GM19395 (cell line): Measurements from ENCODE around the gene SELL.
A peak's percentile ranks its signal among the peaks of the same experiment; 100 is the strongest.
"Not testable (repeated sequence)": the region's sequence is repeated elsewhere in the genome, so short reads cannot be mapped to it uniquely, and the experiment has no call there.

Experiments used
- ATAC-seq: cut with Tn5 transposase; IDR thresholded peaks from one replicate; pipeline ENCODE4 v1.9.1; 2021; ENCODE audit warnings: mild to moderate bottlenecking, moderate library complexity; ENCODE audit not compliant: unreplicated experiment

The SELL gene

DNA sequence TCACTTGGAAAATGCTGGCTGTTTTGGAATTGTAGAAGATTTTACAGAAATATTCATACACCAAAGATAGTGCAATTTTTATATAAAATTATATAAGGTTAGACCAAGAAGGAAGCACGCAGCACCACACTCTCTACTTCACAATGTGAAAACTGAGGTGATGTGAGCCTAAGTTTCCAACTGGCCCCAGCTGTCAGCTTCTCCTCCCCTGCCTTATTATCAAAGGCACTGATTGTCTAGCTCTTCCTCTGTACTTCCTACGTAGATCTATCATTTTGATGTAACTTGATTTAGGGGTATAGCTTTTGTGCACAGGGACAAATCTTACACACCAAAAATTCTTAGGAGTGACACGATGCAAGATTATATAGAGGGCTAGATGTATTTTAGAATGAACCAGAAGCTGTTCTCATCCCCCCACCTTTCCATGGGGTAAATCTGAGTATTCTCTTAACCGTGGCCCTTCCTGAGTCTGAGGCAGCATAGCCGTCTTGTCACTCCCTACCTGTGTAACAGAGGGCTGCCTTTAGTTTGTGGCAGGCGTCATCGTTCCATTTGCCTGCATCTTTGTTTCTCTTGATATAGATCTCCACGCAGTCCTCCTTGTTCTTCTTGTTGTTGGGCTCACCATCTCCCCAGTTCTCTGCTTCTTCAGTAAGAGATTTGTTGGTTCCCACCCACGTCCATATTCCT, 3.4 kb downstream of the SELL start:
- ATAC-seq = no peak

DNA sequence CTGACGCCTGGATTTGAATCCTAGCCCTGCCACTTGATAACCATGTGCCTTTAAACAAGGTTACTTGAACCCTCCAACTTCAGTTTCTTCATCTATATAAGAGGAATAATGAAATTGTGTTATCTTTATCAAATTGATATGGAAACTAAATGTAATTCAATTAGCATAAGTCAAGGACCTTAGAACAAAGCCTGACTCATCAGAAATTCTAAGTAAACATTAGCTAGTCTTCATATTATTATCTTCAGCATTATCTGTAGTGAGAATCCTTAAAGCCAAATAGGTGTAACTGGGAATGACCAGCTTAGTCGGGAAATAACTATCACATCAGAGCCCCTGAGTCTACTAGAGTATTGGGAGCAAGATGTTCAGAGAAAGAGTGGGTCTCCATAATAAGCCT, 6.6 kb downstream of the SELL start:
- ATAC-seq = no peak

GRCh38 chr1:169701261-169702005, 10.0 kb downstream of the SELL start:
- ATAC-seq = no peak

- no peak for ATAC-seq
Observed at GRCh38 chr1:169699707-169700106, 11.7 kb downstream of the SELL start.

DNA sequence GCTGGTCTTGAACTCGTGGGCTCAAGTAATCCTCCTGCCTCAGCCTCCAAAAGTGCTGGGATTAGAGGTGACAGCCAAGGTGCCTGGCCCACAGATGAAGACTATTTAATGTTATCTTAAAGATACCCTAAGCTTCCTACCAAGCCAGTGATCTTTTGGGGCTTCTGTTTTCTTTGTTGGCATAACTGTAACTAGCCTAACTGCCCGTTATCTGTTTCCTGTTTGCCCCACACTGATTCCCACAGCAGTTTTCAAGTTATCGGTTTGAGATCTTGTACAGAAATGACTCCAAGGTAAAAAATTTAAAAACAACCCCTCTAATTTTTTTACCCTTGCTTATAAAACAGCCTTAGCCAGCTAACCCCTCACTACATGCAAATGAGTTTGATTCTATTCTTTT, 12.4 kb downstream of the SELL start:
- no peak for ATAC-seq

- peak; percentile 39 for ATAC-seq
Observed at GRCh38 chr1:169697755-169698154, 13.7 kb downstream of the SELL start.

GRCh38 chr1:169696273-169697100, 14.9 kb downstream of the SELL start:
- ATAC-seq = peak; percentile 50

GRCh38 chr1:169694304-169695075, 16.9 kb downstream of the SELL start:
- ATAC-seq = peak; percentile 42

GRCh38 chr1:169692756-169693460, 18.5 kb downstream of the SELL start:
- ATAC-seq = no peak

DNA sequence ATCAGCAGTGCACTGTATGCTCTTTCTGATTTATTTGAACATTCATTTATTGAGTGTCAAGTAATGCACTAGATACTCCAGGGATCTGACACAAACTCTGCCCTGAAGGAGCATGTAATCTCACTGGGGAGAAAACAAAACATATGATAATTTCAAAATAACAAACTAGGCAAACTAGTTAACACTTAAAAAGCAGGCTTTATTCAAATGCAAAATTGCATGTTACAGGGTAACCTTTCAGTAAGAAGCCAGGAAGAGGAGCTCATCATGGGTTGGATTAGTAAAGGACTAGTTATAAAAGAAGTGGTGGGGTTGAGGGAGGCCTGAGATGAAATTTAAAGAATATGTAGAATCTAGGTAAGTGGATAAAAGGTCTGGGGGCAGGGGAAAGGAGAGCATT, 20.9 kb downstream of the SELL start:
- ATAC-seq = no peak

DNA sequence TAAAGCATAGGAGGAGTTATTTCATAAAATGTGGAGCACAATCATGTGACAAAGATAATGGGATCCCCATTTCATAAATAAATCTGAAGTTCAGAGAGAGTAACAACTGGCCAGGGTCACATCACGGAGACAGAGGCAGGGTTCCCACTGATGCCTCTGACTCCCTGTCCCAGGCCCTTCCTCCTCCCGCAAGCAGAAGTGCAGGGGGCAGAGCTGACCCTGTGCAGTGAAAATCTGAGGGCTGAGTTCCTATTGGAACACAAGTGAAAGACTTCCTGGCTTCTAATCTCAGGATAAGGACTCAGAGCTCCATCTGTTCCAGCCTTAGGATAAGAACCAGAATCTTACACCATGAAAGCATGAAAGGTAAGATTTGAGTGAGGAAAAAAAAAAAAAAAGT, 22.0 kb downstream of the SELL start:
- peak; percentile 20 for ATAC-seq

GRCh38 chr1:169688377-169688776, 23.0 kb downstream of the SELL start:
- ATAC-seq = not testable (repeated sequence)

DNA sequence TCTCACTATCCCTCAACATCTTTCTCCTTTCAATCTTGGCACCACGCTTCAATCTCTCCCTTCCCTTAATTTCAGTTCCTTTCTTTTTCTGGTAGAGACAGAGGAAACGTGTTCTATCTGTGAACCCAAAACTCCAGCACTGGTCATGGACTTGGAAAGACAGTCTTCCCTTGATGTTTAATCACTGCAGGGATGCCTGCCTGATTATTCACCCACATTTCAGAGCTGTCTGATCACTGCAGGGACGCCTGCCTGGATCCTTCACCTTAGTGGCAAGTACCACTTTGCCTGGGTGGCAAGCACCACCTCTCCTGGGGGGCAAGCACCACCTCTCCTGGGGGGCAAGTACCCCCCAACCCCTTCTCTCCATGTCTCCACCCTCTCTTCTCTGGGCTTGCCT, 27.8 kb downstream of the SELL start:
- no peak for ATAC-seq

- ATAC-seq = not testable (repeated sequence)
Observed at GRCh38 chr1:169683168-169683567, 28.3 kb downstream of the SELL start.

- ATAC-seq = no peak
Observed at GRCh38 chr1:169682071-169682470, 29.3 kb downstream of the SELL start.

DNA sequence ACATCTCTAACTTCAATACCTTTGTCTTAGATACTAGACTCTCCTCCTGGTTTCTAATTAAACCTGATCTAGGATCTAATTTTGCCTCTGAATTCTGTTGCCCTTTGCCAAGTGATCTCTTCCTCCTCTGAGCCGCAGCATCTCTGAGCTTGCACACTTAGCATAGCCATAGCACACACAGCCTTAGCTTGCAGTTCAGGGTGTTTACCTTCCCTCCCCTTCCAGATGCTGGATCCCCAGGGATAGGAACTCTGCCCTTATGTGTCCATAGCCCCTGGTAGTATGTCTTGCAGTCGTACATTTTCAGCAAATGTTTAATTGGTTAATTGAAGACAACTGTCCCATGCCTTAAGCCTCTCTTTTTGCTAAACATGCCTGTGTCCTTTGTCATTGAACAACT, 30.3 kb downstream of the SELL start:
- ATAC-seq = peak; percentile 29

DNA sequence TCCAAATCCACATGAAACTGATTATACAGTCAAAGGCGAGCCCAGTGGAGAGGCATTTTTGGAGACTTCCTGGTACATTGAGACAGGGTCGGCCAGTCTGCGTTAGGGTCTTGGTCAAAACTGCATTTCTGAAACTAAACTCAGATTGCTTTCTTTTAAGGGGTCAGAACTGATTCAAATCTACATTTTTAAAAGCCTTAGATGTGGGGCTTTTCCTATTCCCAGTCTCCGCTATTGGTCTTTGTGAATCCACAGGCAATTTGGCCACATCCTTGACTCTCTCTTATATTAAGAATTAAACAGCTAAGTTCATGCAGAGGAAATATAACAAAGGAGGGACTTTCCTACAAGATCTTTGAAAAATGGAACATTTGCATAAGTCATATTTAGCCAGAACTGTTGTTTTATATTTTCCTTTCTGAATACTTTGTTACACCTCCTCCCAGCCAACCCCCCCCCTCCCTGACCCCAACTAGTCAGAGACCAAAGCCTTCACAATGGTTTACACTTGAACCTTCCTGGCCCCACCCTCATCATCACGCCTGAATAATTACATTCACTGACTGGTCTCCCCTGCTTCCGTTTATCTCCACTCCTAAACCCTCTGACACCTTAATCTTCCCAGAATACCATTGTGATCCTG, 30.9 kb downstream of the SELL start:
- ATAC-seq = peak; percentile 74

DNA sequence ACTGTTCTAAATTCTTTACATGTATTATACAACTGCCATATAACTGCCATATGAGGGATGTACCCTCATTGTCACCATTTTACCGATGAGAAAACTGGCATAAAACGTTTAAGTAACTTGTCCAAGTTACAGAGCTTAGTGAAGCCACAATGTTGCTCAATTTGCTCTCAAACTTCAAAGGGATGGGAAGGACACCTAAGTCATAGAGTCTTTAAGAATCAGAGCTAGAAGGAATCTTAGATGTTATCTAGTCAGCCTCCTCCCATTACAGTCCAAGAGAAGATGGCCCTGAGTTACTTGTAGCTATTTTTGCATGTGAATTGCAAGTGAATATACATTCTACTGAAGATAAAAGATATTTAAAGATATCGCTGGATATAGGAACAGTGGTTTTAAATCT, 31.7 kb downstream of the SELL start:
- no peak for ATAC-seq

GRCh38 chr1:169676001-169676400, 35.4 kb downstream of the SELL start:
- ATAC-seq = no peak

- no peak for ATAC-seq
Observed at GRCh38 chr1:169670836-169671235, 40.6 kb downstream of the SELL start.
